Hematopoietic multipotent progenitor cell treated with erythropoietin and hydrocortisone succinate and interleukin-3 and kit ligand, for 17 days (in vitro differentiated cells): ENCODE data around the gene LDLRAD4.

Source experiments
- DNase-seq: peaks from one replicate; pipeline ENCODE4 v3.0.0-alpha.2; 2015; ENCODE audit warnings: low spot score

Gene LDLRAD4

DNA sequence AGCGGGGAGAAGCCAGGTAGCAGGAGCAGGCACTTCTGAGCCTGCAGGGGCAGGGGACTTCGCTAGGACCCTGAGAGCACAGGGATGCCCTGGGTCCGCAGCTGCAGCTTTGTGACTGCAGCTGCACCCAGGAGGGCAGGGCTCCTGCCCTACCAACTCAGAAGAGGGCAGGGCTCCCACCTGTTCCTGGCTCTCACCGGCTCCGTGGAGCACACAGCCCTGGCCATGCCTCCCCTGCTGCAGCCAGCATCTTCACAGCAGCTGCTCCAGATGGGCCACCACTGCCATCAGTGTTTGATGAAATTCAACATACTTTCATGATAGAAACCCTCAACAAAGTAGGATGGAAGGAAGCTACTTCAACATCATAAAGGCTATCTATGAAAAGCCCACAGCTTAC, 415.1 kb downstream of the LDLRAD4 start:
- DNase-seq, result no peak

DNA sequence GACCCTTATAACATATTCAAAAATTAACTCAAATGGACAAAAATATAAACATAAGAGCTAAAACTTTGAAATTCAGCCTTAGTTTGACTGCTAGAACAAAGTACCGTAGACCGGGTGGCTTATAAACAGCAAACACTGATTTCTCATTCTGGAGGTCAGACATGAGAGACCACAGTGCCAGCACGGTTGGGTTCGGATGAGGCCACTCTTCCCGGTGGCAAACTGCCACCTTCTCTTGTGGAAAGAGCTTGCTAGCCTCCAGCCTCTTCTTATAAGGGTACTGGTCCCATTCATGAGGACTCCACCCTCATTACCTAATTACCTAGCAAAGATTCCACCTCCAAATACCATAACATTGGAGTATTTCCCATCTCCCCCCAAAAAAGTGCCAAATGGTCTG, 416.5 kb downstream of the LDLRAD4 start:
- DNase-seq, result no peak

DNA sequence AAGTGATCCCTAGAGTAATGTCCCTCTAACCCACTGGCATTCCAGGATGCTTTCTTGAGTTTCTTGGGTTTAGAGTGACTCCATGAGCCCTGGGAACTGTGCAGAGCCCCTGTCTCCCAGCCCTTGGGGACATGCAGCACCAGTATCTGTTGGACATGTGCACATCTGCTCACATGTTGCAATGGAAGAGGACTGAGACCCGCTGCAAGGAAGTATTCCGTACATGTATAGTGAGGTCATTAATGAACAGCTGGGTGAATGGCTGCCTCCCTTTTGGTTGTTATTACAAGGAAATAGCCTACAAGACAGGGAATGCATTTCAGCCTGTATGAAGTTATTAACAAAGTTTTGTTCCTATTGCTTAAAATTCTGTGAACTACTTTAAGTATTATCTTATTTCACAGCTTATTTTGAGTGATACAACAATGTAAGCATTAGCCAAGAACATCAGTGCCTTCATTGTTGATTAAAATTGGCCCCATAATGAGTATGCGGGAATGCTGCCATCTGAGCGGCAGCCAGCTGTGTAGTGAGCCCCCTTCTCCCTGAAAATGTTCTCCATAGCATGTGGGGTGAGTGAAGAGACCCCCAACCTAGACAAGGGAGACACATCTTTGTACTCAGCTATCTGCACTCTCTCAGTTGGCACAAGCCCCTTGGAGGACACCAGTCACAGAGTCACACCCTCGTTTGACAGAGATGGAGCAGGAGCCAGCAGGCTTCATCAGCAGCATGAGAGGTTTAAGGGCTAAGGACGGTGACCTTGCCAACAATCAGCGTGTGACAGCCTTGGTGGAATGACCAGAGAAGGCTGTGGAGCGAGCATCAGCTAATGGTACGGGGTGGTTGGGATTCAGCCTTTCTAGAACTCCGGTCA, 420.4 kb downstream of the LDLRAD4 start:
- no peak for DNase-seq

DNA sequence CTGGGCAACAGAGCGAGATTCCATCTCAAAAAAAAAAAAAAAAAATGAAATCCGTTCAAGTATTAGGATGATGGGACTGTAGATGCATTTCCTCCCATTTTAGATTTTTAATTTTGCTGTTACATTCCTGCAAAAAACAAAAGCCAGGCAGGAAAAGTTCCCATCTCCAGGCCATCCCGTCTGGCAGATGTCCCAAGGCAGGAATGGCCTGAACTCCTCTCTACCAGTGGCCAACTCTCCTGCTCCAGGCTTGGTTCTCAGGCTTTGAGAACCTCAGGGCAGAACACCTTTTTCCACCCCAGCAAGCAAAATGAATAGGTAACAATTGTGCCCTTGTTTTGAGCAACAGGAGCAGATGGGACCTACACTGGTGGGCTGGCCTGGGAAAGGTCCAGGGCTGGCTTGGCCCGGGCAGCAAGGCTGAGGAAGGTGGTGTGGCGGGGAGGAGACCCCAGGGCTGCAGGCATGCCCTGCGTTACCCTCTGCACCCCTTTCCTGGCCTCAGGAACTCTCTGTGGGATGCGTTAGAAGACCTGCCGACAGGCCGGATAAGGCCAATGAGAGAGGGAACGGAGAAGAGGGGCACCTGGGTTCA, 421.8 kb downstream of the LDLRAD4 start:
- no peak for DNase-seq

DNA sequence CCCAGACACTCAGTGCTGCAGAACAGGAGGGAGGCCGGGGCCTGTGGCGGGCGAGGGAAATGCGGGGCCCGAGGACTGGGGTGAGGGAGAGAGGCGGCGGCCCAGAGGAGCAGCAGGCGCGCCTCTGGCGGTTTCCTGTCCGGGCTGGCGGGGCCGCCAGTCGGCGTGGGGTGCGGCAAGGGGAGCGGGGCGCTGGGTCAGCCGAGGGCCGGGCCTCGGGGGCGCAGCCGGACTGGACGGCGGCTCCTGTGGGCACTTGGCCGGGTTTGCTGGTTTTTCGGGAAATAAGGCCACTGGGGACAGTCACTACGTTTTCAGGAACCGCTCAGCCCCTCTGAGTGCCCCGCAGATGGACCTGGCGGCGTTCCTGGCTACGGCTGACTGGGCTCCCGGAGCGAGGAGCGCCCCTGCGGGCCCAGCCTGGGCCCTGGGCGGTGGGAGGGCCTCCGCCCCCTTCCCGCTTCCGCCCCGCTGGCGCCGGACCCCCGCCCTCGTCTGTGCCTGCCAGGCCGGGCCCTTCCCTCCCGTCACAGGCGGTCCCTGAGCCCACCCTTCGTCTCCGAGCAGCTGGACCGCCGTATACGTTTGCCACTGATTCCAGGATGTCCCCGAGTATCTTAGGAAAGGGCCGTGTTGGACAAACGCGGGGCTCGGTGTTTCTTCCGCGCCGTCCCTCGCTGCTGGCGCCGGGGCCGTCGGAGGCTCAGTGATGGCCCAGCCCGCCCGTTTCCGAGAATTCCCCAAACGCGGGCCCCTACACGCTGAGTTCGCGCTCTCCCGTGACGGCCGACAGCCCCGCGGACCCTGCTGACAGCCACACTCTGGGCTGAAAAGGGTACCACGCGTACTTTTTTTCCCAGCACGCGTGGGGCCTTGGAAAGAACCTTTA, 423.2 kb downstream of the LDLRAD4 start:
- no peak for DNase-seq

DNA sequence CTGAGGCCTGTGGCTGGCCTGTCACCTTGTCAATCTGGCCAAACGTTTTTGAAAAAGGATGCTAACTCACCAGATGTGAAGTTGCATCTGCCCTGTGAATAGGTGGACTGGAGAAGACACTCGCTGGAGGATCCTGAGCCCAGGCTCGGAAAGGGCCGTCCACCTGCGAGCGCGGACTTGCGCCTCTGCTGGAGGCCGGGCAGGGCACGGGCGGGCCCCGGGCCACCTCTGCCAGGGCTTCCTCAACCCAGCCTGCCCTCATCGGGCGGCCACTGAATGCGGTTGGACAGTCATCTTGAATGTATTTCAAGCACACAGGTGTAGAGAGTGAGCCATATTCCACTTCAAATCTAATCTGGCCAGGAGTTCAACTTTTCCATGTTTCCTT, 423.9 kb downstream of the LDLRAD4 start:
- no peak for DNase-seq

DNA sequence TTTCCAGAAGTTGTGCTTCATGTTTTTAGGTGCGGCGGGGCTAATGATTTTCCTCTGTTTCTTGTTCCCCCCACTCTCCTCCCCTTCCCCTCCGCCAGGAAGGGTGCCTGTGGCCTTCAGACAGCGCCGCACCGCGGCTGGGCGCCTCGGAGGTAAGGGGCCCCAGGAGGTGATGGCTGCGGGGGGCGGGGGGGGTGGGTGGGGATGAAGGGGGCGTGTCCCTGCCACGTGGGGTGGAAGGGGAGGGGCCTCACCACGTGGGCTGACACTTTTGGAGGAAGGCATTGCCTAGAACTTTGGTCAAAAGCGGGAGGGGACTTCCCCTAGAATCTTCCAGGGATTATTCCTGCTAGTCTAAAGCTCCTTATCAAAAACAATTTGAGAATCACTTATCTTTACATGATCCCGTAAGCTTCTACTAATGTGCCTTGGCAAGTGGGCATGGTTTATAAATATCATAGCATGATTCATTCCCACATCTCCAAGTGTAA, 424.7 kb downstream of the LDLRAD4 start:
- no peak for DNase-seq

DNA sequence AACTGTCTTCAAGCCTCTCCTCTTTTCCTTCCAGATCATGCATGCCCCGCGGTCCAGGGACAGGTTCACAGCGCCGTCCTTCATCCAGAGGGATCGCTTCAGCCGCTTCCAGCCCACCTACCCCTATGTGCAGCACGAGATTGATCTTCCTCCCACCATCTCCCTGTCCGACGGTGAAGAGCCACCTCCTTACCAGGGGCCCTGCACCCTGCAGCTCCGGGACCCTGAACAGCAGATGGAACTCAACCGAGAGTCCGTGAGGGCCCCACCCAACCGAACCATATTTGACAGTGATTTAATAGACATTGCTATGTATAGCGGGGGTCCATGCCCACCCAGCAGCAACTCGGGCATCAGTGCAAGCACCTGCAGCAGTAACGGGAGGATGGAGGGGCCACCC, 426.5 kb downstream of the LDLRAD4 start:
- DNase-seq, result no peak

DNA sequence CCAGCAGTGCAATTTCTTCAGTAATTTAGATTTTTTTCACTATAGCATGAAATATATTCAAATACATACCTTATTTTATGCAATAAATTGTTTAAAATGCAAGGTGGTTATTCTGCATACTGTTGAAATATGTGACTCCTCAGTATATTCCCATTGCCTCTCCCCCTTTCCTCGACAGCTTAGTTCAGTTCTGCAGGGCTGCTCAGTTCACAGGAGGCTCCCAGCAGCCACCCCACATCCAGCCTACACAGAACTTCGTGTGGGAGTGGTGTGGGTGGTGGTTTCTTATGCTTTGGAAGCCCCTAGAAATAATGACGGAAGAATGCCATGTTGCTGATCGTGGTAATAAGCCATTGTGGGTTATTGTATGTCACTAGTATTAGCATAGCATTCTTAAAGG, 428.1 kb downstream of the LDLRAD4 start:
- no peak for DNase-seq

DNA sequence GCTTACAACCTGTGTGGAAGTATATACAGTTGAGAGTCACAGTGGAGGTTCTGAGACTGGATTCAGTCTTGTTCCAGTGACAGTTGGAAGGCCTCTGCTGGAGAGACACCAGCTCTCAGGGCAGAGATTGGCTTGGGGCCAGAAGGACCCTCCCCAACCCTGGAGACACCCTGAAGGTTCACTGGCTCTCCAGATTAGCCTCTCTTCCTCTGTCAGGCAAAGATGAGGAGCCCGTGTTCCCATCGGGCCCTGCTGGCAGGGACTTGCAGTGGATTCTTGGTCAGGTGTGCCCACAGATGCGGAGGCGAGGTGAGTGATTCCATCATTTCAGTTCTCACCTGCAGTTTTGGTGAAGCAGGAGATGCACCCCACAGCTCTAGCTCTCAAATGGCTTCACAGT, 429.2 kb downstream of the LDLRAD4 start:
- no peak for DNase-seq

DNA sequence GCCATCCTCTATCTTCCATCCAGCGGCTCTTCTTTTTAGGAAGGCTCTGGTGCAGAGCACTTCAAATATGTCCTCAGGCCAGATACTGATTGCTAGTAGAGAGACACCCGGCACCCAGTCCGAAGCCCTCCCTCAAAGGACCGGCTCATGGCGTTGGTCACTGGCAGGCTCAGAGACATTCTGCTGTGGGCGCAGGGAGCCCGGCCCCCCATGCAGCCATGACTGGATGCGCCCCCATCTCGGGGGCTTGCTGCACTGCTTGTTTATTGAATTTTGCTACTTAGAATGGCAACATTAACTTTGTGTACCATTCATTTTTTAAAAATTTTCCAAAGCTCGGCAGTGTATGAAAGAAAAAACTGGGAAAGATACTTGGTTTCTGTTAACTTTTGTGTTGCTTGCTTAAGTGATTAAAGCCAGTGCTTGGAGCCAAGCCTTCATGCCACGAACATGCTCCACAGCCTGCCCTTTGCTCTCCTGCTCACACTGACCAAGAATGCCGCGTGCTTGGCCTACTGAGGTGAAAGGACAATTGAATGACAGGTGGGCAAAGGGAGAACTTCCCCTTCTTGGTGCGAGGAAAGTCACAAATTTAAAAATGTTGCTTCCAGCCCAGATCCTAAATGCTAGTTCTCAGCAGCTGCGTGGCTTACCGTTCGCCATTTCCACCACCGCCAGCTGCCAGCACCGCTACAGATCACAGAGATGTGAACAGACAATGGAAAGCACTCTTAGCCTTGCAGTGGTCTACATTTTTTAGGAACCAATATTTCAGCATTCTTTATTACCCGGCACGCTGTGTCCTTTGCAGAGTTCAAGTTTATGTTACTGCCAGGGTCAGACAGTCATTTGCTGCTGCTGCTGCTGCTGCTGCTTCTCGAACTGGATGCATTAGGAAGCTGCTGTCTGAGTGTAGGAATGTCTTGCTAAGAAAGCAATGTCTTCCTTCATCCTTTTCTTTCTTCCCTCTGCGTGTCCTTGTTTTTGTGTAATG, 431.1 kb downstream of the LDLRAD4 start:
- DNase-seq, result no peak

DNA sequence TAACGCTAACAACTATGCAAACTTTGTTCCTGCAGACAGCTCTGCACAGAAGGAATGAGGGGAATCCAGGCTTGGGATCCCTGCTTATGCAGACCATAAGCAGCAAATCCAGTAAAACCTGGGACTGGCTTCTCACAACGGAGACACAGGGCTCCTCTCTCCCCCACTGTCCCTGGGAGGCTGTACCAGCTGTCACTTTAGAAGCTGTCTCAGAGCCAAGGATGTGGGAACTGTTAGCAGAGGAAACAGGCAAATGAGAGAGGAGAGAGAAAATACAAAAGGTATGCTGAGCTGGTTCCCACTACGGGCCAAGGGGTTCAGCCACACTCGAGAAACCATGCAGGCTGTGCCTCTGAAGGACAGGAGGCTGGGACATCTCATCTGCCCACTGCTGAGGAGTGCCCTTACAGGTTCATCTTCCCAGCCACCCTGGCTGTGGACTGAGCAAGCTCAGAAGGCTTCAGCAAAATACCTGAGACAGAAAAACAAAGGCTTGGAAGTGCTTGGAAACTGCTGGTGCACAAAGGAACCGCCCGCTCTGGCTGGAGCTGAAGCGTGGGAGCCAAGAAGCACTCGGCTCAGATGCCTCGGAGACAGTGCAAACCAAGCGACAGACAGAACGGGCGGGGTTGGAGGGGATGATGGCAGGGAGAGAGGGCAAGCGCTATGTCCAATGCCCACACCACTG, 435.3 kb downstream of the LDLRAD4 start:
- no peak for DNase-seq

DNA sequence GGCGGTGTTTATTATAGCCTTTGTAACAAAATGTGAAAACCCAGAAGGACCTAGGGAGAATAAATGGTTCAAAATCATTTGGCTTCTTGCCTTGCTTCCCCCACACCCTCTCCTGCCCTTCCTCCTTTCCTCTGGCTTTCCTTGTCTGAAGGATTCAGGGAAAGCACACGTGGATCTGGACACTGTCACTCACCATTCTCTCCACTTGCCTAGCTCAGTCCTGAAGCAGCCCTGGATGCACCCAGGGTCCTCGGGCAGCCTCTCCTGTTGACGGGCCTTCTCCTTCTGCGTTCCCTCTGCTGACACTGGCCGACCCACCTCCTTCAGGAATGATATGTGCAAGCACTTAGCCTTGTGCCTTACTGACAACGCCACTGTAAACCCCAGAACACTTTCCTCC, 439.4 kb downstream of the LDLRAD4 start:
- no peak for DNase-seq

DNA sequence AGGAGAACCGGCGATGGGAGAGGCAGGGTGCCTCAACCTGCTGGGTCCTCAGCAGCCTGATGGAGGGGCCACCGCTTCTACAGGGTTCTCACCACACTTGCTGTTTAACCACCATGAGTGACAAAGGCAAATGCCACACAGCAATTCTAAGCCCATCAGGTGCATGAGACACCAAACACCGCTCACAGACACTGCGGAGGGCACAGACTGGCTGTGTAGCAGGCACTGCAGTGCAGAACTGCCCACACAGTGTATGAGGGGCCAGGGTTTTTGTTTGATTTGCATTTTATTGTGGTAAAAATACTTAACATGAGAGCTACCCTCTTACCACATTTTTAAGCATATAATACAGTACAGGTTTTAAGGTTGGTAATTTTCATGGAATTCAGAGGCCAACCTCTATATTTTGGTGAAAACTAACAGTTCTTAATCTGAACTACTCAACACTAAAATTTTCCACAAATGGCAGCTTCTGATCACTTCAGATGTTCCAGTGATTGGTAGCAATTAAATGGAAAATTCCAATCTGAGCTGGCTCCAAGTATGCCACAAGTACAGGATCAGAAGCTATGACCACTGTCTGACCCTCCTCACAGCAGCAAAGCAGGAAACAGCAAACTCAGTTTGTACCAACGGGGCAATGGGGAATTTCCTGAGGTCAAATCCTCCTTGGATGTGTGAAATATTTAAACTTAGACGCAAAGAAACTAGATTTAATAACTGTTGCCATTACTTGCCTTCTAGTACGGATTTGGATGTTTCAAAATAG, 440.1 kb downstream of the LDLRAD4 start:
- DNase-seq, result no peak

DNA sequence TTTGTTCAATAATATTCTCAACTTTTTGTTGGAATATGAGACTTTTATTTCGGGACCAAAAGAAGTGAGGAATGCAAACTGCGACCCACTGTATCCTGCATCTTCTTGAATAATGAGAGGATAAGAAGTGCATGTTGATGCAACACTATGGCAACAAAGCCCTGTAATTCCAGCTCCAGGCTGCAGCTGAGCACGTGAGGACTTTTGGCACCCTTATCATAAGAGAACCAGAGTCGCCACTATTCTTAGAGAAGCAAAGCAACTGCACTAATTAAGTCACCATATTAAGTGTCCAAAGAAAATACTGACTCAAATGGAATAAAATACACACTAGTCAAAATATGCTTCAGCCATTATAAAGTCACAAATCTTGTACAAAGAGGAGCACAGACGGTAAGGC, 441.9 kb downstream of the LDLRAD4 start:
- no peak for DNase-seq

DNA sequence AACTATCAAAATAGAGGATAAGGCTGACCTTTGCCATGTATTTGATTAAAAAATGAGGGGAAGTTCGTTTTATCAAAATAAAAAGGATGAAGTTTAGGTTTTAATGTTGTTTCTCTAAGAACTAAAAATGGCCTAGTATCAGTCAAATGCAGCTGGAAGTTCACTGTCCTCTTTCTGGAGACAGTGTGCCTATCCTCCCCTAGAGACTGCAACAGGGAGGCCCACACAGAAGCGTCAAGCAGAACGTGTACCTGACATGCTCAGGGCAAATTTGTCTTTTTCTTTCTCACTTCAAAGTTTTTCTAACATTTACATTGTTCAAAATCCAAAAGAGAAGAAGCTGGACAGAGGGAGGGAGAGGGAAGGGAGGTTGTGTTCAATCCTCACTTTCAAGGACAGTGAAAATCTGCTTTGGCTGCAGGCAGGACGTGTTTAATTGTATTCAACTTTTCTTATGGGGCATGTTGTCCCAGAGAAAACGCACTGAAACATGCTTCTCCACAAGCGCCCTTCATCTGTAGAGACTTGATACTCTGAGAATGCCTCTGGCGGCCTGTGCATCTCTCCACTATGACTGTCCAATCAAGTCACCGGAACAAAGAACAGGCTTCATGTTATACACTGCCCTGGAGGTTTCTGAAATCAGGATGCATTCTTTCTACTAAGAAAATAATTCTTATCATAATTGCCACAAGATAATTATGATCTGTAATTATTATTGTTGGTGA, 442.7 kb downstream of the LDLRAD4 start:
- DNase-seq, result no peak

DNA sequence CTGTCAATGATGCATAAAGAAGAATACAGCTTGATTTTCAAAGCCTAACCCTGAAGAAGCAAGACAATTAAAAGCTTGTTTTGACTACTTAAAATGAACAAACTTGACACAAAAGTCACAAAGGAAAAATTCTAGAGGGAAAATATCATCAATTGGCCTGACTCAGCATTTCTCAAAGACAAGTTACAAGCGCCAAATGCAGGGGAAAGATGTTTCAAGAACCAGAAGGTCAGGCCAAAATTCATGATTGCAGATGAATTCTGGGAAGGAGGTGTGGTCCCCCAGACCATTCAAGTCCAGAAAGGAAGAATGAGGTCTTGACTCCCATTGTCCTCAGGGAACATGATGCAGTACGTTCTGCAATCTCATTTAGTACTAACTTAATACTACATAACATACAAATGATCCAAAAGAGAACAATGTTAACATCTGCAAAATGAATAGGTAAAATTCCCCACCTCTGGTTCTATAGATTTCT, 443.3 kb downstream of the LDLRAD4 start:
- no peak for DNase-seq

DNA sequence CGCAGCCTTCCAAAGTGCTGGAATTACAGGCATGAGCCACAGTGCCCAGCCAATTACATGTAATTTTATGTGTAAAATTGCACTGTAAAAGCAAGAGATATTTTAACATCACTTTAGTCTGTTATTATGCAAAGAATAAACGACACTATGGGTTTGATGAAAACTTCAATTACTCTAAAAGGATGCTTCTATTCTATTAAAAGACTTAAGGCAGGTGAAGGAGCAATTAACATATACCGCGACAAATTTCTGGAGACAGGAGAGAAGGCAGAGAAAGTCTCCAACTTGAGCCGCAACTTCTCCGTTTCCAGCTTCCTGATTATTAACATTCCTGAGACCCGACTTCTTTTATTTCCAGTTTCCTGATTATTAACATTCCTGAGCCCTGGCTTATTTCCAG, 454.1 kb downstream of the LDLRAD4 start:
- no peak for DNase-seq

DNA sequence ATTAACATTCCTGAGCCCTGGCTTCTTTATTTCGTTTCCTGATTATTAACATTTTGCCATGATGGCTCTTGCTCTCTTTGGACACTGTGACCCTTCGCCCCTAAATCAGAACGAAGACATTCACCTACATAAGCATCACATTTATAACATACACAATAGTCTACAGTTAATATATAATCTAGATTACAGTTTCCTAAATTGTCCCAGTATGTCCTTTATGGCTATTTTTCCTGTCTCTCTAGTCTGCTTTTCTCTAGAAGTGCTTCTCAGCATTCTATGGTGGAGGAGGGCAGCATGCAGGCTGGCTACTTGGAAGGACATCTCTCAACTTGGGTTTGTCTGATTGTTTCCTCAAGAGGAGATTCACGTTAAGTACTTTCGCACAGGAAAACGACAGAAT, 457.9 kb downstream of the LDLRAD4 start:
- DNase-seq, result no peak
